SK-N-SH (cell line): ENCODE data around the gene RAB7B.

Experiments used
- CHD2 ChIP-seq: fragments of 150-350 bp; IDR thresholded peaks from 2 replicates; pipeline ENCODE4 v1.6.1; 2018; ENCODE audit warnings: low read length; ENCODE audit not compliant: partially characterized antibody
- CTCF ChIP-seq: fragments of 200-600 bp; sonication (generic); IDR thresholded peaks from 2 replicates; pipeline ENCODE4 v1.6.1; 2017; ENCODE audit warnings: antibody characterized with exemption, mild to moderate bottlenecking, moderate library complexity
- EZH2phosphoT487 ChIP-seq: fragments of 200-600 bp; sonication (generic); IDR thresholded peaks from 2 replicates; pipeline ENCODE4 v1.6.1; 2017; ENCODE audit warnings: low read depth, mixed run types, mild to moderate bottlenecking, antibody characterized with exemption, moderate library complexity, borderline replicate concordance
- GABPA ChIP-seq: IDR thresholded peaks from 2 replicates; pipeline ENCODE4 v1.4.0; 2012; ENCODE audit warnings: low read depth, mild to moderate bottlenecking
- MXI1 ChIP-seq: IDR thresholded peaks from 2 replicates; pipeline ENCODE4 v1.6.1; 2012; ENCODE audit warnings: mild to moderate bottlenecking, low read depth, low read length, improper control_type of control experiment
- PBX3 ChIP-seq: IDR thresholded peaks from 2 replicates; pipeline ENCODE4; 2012
- POLR2AphosphoS5 ChIP-seq: IDR thresholded peaks from 2 replicates; pipeline ENCODE4 v1.6.1; 2012; ENCODE audit warnings: low read depth, low read length
- TAF1 ChIP-seq: IDR thresholded peaks from 2 replicates; pipeline ENCODE4 v1.6.1; 2012; ENCODE audit warnings: low read depth, mild to moderate bottlenecking, low read length, moderate library complexity, borderline replicate concordance
- TF ChIP-seq, protein P1 (sequence below): fragments of 150-350 bp; IDR thresholded peaks from 2 replicates; pipeline ENCODE4 v1.6.1; 2016; ENCODE audit warnings: mild to moderate bottlenecking, low read depth, low read length

GRCh38 chr1:206037581-206037980 lies 34.4 kb upstream of the RAB7B start:
- TF ChIP-seq PBX3 (no peak), CTCF (no peak), CHD2 (no peak), POLR2AphosphoS5 (no peak), EZH2phosphoT487 (no peak), MXI1 (no peak), TAF1 (no peak), GABPA (no peak)
- TF ChIP-seq, protein P1, sequence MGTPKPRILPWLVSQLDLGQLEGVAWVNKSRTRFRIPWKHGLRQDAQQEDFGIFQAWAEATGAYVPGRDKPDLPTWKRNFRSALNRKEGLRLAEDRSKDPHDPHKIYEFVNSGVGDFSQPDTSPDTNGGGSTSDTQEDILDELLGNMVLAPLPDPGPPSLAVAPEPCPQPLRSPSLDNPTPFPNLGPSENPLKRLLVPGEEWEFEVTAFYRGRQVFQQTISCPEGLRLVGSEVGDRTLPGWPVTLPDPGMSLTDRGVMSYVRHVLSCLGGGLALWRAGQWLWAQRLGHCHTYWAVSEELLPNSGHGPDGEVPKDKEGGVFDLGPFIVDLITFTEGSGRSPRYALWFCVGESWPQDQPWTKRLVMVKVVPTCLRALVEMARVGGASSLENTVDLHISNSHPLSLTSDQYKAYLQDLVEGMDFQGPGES = no peak
